Sigmoid colon (tissue), 3 donors: ENCODE measurements around the gene TBC1D22A.

ENCODE experiments used
- POLR2A ChIP-seq, 2 donors: fragments of 450-650 bp; IDR thresholded peaks; one replicate each; pipeline ENCODE4 v1.6.1; 2016; ENCODE audit warnings: antibody characterized with exemption in 2 of 2, mild to moderate bottlenecking in 2 of 2, moderate library complexity in 2 of 2
- TF ChIP-seq, protein P1 (sequence below), 4 experiments: fragments of 450-650 bp in 3 of 4; fragments of 200-600 bp in 1 of 4; IDR thresholded peaks; one replicate each; pipeline ENCODE4 v1.5.1; 2016 to 2019; ENCODE audit warnings: antibody characterized with exemption in 4 of 4, mild to moderate bottlenecking in 3 of 4, moderate library complexity in 2 of 4

DNA sequence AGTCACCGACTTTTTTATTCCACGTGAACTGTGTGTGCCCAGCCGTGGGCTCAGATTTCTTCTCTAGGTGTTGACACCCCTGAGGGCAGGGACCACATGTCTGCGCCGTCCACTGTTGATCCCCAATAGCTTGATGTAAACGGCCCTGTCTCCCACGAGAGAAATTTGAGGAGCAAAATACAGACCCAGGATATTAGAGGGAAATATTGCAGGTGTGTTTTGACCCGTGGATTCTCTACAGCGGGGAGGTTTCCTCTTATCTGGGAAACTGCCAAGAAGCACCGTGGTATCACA is 437.5 kb downstream of the TBC1D22A start:
- TF ChIP-seq POLR2A (IDR thresholded peaks at IDR 0.05), result no peak
- TF ChIP-seq, protein P1, sequence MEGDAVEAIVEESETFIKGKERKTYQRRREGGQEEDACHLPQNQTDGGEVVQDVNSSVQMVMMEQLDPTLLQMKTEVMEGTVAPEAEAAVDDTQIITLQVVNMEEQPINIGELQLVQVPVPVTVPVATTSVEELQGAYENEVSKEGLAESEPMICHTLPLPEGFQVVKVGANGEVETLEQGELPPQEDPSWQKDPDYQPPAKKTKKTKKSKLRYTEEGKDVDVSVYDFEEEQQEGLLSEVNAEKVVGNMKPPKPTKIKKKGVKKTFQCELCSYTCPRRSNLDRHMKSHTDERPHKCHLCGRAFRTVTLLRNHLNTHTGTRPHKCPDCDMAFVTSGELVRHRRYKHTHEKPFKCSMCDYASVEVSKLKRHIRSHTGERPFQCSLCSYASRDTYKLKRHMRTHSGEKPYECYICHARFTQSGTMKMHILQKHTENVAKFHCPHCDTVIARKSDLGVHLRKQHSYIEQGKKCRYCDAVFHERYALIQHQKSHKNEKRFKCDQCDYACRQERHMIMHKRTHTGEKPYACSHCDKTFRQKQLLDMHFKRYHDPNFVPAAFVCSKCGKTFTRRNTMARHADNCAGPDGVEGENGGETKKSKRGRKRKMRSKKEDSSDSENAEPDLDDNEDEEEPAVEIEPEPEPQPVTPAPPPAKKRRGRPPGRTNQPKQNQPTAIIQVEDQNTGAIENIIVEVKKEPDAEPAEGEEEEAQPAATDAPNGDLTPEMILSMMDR (IDR thresholded peaks at IDR 0.05), result no peak
